ENCODE measurements around the gene DPP10.

- no peak for TF ChIP-seq CTCF (IDR thresholded peaks at IDR 0.05)
- no peak for TF ChIP-seq POLR2A (IDR thresholded peaks at IDR 0.05)
- TF ChIP-seq POLR2AphosphoS5 (IDR thresholded peaks at IDR 0.05) = no peak
These were observed 1383.5 kb downstream of the DPP10 start for GRCh38 chr2:115825912-115826311.
